SJSA1 (cell line): ENCODE results near the gene CHRND. TPM values are rescaled to one million over a fixed set of nuclear protein-coding genes. Genes with fewer than 3 reads are reported as not detected.

Experiments used
- DNase-seq, 2 experiments: peaks; one replicate each; pipeline ENCODE4 v3.0.0-alpha.2; 2015 to 2020; ENCODE audit warnings: low spot score in 2 of 2, low read depth in 1 of 2
- H3K27ac ChIP-seq: fragments of 250-450 bp; sonication (Bioruptor Pico); 2 replicates; pipeline ENCODE4 v1.5.1; 2020; ENCODE audit warnings: mild to moderate bottlenecking, moderate library complexity
- H3K27me3 ChIP-seq: fragments of 250-450 bp; sonication (Bioruptor Pico); replicated peaks from 2 replicates; pipeline ENCODE4 v1.5.1; 2020; ENCODE audit warnings: mild to moderate bottlenecking, moderate library complexity
- H3K36me3 ChIP-seq: fragments of 250-450 bp; sonication (Bioruptor Pico); 2 replicates; pipeline ENCODE4 v1.5.1; 2020; ENCODE audit warnings: mild to moderate bottlenecking
- H3K4me1 ChIP-seq: fragments of 250-450 bp; sonication (Bioruptor Pico); replicated peaks from 2 replicates; pipeline ENCODE4 v1.6.1; 2021; ENCODE audit warnings: mild to moderate bottlenecking
- H3K4me3 ChIP-seq: fragments of 250-450 bp; sonication (Bioruptor Pico); 2 replicates; pipeline ENCODE4 v1.5.1; 2020; ENCODE audit warnings: mild to moderate bottlenecking
- H3K9me3 ChIP-seq: fragments of 250-450 bp; sonication (Bioruptor Pico); replicated peaks from 2 replicates; pipeline ENCODE4 v1.5.1; 2020; ENCODE audit warnings: mild to moderate bottlenecking
- total RNA-seq: library from RNA; depleted of rRNA; stranded (reverse); fragments of >200 nt; shearing (Covaris generic); gene quantifications from 2 replicates; pipeline ENCODE4 v1.2.3, GENCODE V29; 2014

The CHRND gene
- total RNA-seq, 1 experiment from 2014 or later: not detected

DNA sequence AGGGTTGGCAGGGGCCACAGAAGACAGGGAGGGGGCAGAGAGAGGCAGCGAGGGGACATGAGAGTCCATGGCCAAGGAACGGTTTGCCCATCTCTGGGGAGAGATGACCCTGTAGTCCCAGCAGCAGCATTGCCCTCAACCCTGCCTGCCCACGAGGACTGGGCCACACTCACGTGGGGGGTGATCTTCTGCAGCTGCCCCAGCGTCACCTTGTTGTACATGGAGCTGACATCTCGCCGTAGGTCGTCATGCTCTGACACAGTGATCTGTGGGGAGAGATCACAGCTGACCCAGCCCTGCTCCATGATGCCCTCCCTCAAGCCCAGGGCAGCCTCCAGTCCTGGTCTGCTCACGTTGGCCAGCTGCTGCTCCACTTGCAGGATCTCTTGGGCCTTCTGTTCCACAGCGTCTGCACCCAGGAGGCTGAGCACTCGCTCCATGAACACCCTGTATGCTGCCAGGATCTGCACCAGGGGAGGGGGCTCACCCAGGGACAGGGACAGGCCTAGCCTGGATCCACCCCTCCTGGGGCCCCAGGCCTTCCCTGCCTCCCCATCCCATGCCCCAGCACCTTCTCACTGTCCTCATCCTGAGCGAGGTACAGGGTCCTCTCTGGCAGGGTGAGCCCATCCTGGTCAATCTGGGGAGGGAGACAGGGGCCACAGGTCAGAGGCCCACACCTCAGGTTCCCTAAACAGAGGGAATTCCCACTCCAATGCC, 41.2 kb upstream of the CHRND start:
- Histone ChIP-seq H3K4me1 (0 out of 2 replicates have a peak, but pooled peaks cover 4% of the 10 kb centered on the region), H3K36me3 (no peaks in the 10 kb centered on the region), H3K9me3 (no peaks in the 10 kb centered on the region), H3K4me3 (no peak overlapping the region), H3K27me3 (peaks cover 58% of the 10 kb centered on the region), H3K27ac (no peak overlapping the region)
- no peak for DNase-seq

DNA sequence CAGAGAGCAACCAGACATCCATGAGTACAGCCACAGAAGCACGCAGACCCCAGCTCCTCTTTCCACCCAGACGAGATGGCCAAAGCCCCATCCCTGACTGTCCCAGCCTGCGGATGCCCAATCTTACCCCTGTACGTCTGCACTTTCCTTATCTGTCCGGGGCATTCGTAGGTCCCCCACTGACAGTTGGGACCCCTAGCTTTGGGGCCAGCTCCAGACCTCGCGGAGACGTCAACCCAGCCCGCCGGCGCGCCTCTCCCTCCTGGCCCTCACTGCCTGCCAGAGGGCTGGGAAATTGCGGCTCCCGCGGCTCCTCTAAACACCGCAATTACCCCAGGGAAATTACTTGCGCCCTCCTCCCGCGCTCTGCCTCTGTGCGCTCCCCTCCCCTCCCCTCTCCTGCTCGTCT, 40.6 kb upstream of the CHRND start:
- H3K27me3 ChIP-seq: peaks cover 58% of the 10 kb centered on the region
- H3K4me1 ChIP-seq: 0 out of 2 replicates have a peak, but pooled peaks cover 4% of the 10 kb centered on the region
- no peak overlapping the region for H3K4me3 ChIP-seq
- H3K36me3 ChIP-seq: no peaks in the 10 kb centered on the region
- no peaks in the 10 kb centered on the region for H3K9me3 ChIP-seq
- no peak for DNase-seq
- no peak overlapping the region for H3K27ac ChIP-seq

DNA sequence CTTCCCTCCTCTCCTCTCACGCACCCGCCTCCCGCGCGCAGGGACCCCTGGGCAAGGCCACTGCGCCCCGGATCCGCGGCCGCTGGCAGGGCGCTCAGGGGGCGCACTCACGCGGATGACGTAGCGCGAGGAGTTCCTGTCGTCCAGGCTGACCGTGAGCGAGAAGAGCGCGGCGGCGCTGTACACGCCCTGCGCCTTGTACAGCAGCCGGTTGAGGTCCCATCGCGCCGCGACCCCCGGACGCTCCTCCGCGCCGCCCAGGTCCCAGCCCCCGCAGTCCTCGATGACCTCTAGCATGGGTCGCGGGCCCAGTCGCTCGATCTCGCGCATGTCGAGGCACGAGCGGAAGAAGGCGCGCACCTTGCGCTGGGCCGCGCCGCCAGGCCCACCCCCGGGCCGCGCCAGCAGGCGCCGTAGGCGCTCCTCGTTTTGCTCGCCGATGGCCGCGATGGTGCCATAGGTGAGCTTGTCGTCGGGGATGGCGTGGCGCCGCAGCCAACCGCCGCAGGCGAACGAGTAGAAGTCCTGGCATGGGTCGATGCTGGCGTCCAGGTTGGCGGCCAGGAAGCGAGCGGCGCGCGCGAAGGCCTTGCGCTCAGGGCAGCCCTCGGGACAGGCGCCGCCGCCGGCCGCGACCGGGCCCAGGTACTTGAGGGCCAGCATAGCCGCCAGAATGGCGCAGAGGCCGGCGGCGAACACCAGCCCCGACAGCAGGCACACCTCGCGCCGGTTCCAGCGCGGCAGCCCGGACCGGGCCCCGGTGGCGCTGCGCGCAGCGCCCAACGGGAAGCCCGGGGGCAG, 40.0 kb upstream of the CHRND start:
- Histone ChIP-seq H3K4me3 (no peak overlapping the region), H3K27me3 (peaks cover 58% of the 10 kb centered on the region), H3K9me3 (no peaks in the 10 kb centered on the region), H3K4me1 (0 out of 2 replicates have a peak, but pooled peaks cover 4% of the 10 kb centered on the region), H3K36me3 (no peaks in the 10 kb centered on the region), H3K27ac (no peak overlapping the region)
- DNase-seq: no peak

DNA sequence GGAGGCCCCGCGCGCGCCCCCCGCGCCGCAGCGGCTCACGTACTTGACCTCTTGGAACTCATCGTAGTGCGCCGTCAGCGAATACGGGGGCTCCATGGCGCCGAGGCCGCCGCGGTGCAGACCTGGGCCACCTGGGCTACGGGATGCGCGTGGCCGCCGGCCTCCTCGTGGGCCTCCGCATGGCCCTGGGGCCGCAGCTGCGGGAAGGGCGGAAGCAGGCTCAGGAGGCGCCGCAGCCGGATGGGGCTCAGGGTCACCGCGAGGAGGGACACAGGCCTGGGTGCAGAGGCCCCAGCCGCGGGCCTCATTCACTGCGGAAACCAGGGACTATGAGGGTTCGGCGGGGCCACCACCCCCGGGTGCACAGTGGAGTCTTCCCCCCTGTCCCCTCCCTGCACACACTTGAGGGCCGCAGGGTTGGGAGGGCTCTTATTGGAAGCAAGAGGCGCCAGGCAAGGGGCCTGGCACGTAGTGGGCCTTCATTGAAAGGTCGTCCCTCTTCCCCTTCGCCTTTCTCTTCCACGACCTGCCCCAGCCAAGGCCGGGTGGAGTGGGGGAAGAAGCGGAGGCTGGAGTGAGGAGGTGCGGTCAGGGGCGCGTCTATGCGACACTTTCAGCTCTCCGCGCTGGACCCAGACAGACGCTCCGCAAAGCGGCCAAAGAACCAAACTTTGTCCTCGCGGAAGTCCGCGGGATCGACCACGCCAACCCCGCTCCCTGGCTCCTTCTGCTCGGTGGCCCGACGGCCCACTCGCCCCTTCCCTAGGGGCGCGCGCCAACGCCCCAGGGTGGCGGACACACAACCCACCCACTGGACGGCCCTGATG, 39.2 kb upstream of the CHRND start:
- H3K27me3 ChIP-seq: peaks cover 60% of the 10 kb centered on the region
- H3K27ac ChIP-seq: no peak overlapping the region
- 0 out of 2 replicates have a peak, but pooled peaks cover 4% of the 10 kb centered on the region for H3K4me1 ChIP-seq

DNA sequence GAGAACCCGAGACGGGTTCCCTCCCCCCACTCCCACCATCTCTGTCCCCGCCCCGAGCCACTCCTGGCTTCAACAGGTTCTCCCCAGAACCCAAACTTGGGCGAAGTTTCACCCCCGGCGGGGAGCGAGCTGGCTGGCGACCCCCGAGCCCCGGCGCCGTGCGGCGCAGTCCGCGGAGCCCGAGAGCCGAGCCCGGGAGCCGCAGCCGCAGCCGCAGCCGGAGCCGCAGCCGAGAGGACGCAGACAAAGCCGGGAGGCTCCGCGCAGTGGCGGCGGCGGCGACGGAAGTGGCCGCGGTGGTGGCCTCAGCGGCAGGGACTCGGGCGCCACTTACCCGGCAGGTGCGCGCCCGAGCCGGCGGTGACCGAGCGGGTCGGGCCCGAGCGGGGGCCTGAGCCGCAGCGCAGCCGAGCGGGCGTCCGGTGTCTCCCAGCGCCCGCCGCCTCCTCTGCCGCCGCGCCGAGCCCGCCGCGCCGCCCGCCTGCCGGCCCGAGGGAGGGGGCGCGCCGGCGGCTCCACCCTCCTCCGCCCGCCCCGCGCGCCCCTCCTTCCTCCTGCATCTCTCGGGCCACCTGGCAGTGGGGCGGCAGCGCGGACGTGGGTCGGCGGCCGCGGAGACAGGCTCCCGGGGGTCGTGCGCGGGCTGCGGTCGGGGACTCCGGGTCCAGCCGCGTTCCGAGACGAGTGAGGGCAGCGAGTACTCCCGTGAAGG, 38.4 kb upstream of the CHRND start, which contains the start of gene ECEL1:
TSS of gene ECEL1 (minus strand) at position 450 of the 712 bp plus-strand sequence. CDS start 1,181 bp downstream, outside the sequence.
- no peak for DNase-seq
- no peak within 1 kb of the TSS for H3K27ac ChIP-seq
- 0 out of 2 replicates have a peak, but pooled peaks cover 4% of the 10 kb centered on the region for H3K4me1 ChIP-seq
- H3K27me3 ChIP-seq: peaks cover 56% of the 10 kb centered on the region
- H3K36me3 ChIP-seq: no peaks in the 10 kb centered on the region
- no peaks in the 10 kb centered on the region for H3K9me3 ChIP-seq
- no peak within 1 kb of the TSS for H3K4me3 ChIP-seq

More for the DNA sequence above, 39.2 kb upstream of the CHRND start:
- Histone ChIP-seq H3K4me3 (no peak overlapping the region), H3K9me3 (no peaks in the 10 kb centered on the region), H3K36me3 (no peaks in the 10 kb centered on the region)
- no peak for DNase-seq

DNA sequence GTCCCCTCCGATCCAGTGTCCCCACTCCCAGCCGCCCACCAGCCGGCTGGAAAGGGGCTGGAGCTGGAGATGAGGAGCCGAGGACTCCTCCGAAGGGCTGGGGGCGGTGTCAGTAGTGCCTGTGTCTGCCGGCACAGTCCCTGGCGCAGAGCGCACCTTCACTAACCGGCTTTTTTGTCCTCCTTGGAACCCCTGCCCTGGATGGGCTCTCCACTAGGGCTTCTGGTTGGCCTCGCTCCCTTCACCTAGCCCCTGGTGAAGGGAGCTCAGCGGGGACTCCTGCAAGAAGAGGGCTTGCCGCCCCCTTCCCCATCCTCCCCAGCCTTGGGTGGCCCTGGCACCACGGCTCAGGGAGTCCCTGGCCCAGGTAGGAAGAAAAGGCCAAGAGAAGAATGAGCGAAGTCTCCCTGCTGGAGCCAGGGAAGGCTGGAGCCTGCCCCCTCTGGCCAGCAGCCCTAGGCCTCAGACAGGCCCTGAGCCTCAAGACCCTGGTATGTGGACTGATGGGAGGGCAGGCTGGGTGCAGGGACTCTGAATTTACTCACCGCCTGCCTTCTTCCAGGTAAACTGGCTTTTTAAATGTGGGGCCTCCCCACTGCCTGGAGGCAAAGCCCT, 37.8 kb upstream of the CHRND start:
- peaks cover 59% of the 10 kb centered on the region for H3K27me3 ChIP-seq
- H3K36me3 ChIP-seq: no peaks in the 10 kb centered on the region
- H3K27ac ChIP-seq: no peak overlapping the region
- no peak overlapping the region for H3K4me3 ChIP-seq
- DNase-seq: no peak
- H3K4me1 ChIP-seq: 0 out of 2 replicates have a peak, but pooled peaks cover 4% of the 10 kb centered on the region
- no peaks in the 10 kb centered on the region for H3K9me3 ChIP-seq

DNA sequence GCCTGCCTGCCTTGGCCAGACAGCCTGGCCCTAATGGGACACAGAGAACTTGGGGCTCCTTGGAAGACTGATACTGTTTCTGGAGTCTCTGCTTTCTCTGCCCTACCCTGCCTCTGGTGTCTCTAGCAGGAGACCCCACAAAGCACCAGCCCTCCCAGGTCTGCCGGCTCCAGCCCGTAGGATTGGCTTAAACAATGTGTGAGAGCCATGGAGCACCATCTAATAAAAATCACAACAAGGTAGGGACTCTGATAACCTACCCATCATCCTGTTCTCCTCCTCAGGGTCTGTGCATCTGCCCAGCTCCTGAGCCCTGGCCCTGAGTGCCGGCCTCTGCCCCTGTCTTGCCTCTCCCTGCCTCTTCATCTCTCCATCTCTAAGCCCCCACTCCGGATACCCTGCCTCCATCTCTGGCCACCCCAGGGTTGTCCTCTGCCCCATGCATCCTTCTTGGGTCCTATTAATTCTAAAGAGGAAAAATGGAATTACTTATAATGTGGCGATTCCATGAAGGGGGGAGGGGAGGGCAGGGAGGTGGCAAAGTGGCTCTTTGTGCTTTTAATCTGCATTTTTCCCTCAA, 37.1 kb upstream of the CHRND start:
- H3K4me1 ChIP-seq: 0 out of 2 replicates have a peak, but pooled peaks cover 4% of the 10 kb centered on the region
- H3K9me3 ChIP-seq: no peaks in the 10 kb centered on the region
- H3K4me3 ChIP-seq: no peak overlapping the region
- no peaks in the 10 kb centered on the region for H3K36me3 ChIP-seq
- H3K27me3 ChIP-seq: peaks cover 61% of the 10 kb centered on the region
- no peak overlapping the region for H3K27ac ChIP-seq
- no peak for DNase-seq

DNA sequence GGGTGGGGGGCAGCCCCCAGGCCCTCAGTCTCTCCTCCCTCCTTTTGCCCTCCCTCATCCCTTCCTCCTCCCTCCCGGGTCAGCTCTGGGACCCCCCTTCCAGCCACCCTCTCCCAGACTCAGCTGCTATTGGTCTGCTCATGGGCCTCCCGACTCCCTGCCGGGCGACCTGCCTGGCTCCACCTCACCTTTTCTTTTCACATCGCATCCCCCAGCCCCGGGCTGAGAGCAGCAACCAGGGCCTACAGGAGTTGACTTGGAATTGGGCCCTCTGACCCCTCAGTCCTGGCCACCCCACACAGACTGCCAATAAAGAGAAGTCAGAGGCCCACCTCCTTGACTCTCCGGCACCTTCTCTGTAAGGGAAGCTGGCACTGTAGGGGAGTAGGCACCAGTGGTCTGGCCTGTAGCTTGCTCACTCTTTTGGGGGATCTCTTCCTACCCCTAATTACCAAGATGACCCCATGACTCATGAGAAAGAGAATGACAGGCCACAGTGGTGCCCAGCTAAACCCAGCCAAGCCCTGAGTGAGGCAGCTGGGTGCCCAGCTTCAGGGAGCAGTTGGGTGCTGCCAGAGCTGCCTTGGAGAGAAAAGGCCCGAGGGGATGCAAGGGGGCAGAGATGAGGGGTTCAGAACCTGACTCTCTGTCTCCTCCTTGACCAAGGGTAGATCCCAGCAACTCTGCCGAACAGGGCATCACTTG, 36.3 kb upstream of the CHRND start:
- Histone ChIP-seq H3K27ac (no peak overlapping the region), H3K27me3 (peaks cover 57% of the 10 kb centered on the region), H3K4me3 (no peak overlapping the region), H3K4me1 (0 out of 2 replicates have a peak, but pooled peaks cover 4% of the 10 kb centered on the region), H3K9me3 (no peaks in the 10 kb centered on the region), H3K36me3 (no peaks in the 10 kb centered on the region)
- DNase-seq: no peak

DNA sequence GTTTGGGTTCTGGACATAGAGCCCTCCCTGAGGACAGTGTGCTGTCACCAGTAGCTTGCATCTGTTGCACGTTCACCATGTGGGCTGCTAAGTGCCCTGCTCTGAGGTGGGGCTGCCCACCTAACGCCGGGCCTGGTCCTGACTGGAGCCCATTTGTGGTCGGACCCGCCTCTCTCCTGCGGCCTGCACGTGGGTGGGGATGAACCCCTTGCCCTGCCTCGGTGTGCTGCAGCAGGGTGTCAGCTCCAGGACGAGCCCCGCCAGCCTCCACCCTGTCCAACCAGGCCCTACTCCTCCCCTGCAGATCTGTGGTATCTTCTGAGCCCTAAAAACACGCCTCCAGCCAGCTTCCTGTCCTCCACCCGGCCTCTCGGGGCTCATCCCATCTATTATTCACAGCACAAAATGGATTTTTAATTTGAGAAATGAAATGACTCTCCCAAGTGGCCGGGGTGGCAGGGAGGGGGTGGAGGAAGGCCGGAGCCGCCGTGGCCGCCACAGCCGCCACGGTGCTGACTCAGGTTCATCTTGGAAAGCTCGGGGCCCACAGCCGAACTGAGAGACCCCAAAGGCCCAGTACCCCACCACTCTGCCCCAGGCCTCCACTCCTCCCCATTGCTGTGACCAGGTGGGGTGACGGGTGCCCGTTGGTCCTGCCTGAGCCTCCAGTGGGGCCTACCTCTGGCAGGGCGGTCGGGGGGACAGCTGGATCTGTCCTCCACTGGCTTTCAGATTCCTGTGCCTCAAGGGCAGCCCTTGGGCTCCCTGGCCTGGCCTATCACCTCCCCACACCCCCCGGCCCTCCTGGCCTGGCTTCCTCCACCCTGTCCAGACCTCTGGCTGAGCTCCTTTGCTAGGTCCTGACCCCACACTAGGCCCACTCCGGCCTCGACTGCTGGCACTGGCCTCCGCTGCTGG, 35.5 kb upstream of the CHRND start:
- Histone ChIP-seq H3K27ac (no peak overlapping the region), H3K27me3 (peaks cover 52% of the 10 kb centered on the region)
- DNase-seq: no peak

DNA sequence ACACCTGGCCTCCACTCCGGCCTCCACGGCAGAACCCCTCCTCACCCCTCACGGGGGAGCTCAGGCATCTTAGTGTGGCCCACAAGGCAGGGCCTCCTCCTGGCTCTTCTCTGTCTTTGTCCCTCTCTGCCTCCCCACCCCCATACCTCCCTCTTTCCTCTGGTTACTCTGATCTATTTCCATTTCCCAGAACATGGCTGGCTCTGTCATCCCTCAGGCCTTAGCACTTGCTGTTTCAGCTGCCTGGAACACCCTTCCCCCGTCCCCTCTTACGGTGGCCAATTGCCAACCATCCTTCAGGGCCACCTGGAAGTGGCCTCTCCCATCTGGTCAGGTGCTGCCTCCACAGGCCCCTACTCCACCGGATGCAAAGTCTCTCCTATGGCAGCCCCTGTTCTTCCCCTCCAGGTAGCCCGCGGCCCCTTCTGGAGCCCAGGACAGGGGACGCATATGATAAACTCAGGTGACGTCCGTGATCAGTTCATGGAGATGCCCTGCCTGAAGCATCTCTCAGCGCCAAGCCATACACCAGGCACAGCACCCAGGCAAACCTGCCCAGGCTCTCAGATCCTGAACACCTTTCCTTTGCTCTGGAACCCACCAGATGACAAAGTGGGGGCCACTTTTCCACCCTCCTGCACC, 34.7 kb upstream of the CHRND start:
- Histone ChIP-seq H3K36me3 (no peaks in the 10 kb centered on the region), H3K27me3 (peaks cover 45% of the 10 kb centered on the region), H3K4me3 (no peak overlapping the region), H3K9me3 (no peaks in the 10 kb centered on the region), H3K27ac (no peak overlapping the region), H3K4me1 (0 out of 2 replicates have a peak, but pooled peaks cover 4% of the 10 kb centered on the region)
- no peak for DNase-seq

More for the DNA sequence above, 35.5 kb upstream of the CHRND start:
- Histone ChIP-seq H3K4me3 (no peak overlapping the region), H3K9me3 (no peaks in the 10 kb centered on the region), H3K36me3 (no peaks in the 10 kb centered on the region), H3K4me1 (0 out of 2 replicates have a peak, but pooled peaks cover 4% of the 10 kb centered on the region)
